GM18526 (cell line): ENCODE results near the gene UBAC2.

Experiments used
- POLR2A ChIP-seq: IDR thresholded peaks from 3 replicates; pipeline ENCODE4 v1.6.1; 2011; ENCODE audit not compliant: insufficient read length; ENCODE audit errors: extremely low read depth

The UBAC2 gene

DNA sequence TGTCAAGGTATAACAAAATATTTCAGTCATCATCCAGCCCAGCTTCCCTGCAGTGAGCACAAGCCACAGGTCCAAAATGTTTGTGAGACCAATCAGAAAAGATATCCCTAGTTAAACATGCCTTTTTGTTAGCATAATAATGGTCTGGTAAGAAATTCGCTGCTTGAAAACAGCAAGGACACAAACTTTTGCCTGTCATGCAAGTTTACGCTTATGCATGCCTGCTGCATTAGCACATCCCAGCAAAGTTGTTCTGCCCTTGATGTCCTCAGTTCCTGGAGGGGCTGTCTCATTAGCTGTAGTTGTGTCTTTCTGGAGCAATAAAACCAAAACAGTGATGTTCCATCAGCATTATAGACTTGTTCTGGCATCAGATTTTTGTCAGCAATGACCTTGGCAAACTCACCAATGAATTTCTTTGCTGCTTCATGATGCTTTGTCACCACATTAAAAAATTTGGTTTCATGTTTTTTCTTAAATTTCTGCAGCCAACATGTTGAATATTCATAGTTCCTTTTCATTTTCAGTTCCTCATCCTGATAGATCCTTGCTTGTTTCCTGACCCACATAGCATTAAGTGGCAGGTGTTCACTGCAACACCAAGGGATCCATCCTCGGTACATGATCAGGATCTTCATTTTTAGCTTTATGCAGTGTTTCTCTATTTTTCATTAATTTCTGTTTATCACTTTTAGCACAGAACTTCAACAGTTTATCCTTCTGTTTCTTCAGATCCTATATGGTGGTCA is 178.5 kb downstream of the UBAC2 start:
- no peak for TF ChIP-seq POLR2A

DNA sequence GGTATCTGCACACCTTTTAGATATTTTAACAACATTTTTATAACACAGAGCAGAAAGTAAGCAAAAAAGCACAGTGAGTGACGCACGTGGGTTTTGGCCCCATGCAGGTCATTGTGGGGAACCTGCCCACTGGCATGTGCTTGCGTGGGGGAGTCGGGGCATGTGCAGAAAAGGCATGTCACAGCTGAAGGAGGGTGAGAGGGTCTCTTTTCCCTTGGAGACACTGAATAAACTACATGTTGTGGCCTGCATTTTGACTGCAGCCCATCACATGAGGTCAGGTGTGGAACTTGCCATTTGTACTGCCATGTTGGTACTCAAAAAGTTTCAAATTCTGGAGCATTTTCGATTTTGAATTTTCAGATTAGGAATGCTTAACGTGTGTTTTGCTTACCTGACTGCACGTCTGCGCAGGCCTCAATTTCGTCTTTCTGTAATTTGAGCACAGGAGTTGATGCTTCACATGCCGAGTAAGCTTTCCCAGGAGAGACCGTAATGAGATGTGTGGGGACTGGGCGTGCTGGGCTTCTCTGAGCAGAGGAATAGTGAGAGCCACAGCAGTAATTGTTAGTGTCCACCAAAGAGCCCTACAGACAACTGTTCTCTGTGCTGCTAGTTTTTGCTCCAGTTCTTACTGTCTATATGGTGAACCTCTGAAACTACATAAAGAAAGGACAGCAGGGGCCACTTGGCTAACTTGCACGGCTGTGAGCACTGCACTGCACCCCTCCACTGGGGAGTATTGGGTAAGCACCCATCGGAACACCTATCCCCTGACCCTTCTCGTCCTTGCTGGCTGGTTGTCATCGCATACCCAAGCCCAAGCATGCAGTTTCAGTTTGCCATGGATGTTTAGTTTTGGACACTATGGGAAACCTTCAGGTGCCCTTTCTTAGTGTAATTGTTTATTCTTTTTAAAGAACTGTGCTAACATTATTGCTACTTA is 179.5 kb downstream of the UBAC2 start:
- no peak for TF ChIP-seq POLR2A

DNA sequence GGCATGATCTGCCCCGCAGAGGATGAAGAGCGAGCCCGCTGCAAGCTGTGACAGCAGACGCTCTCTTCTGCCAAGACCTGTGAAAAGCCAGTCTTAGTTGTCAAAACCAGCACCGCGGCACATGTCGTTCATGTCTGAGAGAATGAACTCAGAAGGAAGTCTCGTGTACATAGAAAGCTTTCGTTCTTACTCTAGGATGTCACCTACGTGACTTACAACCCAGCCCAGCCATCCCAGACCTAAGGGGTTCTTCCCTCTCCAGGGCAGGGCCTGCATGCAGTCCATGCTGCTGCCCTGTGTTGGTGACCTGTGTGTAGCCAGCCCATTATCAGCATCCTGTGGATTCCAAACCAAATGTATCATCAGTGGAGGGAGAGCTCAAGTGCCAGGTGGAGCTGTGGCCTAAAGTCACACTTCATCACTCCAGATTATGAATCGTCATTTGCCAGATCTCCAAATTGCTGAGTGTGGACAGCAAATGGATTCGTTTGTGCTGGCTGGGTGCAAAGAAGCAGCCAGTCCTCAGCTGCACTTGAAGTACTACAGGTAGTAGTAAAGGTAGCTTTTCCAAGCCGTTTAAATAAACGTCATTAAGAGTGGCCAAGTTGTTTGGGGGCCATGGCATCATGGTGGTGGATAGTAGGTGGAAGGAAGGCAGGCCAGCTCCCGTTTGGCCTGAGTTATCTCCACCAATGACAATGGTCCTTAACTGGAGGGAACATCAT is 180.4 kb downstream of the UBAC2 start:
- TF ChIP-seq POLR2A: no peak

DNA sequence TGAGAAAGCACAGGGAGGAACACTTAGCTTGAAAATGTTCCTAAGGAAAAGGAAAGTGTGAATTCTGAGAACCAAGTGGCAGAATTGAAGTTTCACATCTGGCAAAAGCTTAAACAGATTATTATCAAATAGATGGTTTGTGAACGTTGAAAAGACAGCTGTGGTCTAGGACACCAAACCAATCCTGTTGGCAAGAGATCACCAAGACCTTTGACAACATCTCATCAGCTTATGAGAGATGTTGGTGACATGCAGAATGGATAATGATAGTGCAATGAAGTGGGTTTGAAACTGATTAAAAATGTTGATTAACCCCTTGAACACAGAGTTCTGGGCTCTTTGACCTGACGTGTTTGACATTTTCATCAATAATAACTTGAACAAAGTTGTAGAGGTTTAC is 181.1 kb downstream of the UBAC2 start:
- no peak for TF ChIP-seq POLR2A

DNA sequence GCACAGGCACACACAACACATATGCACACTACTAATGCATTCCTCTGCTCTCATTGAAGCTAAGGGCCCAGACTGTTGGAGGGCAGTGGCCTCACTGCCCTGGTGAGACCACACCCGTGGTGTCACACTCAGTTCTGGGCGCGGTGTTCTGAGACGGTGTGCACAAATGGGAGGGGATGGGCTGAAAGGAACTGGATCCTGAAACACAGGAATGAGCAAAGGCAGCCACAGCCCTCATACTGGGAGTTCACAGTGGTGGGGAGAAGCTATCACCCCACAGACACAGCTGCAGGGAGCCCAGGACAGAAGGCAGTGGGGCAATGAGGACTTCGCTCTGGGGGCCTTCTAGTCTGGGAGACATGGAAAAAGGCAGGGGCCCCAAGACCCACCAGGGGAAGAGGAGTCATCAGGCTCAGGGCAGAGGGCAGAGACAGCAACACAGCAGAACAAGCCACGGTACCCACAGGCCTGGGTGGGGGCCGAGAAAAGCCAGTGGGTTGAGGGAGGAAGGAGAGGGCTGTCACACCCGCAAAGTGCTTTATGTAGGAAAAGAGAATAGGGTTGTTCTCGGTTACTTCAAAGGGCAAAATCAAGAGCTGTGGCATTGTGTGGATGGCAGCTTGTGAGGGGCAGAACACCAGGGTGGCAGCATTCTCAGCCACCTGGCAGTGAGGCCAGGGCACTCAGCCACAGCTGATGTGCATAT is 181.9 kb downstream of the UBAC2 start:
- TF ChIP-seq POLR2A: no peak

DNA sequence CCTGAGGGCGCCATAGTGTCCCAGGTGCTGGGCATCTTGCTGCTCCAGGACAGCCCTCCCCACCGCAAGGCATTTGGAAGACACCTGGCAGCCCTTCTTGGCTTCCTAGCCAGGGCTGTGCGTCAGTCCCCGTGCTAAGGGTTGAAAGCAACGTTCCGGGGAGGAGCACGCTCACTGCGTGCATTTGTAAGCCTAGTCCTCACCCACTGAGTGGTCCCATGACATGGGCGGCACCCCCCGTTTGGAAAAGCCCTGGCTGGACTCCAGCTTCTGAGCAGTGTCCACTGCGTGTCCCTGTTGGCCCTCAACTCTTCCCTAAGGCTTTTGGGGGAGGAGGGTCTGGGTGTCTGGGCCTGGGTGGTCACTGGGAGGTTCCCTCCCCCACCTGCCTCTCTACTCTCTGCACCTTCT is 182.9 kb downstream of the UBAC2 start:
- no peak for TF ChIP-seq POLR2A

DNA sequence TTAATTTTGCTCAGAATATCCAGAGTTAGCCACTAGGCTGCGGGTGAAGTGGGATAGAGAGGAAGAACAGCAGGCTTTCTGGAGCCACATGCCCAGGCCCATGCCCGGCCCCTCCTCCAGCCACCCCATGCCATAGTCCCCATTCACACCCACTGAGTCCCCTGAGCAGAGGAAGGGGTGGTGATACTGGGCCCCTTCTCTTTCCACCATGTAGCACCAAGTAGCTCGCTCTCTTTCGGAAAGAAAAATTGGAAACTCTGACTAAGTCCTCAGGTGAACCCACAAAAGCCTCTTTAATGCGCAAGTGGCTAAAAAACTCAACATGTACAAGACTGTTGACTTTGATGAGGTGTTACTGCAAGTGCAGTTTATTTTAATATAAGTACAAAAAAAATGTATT is 183.3 kb downstream of the UBAC2 start:
- no peak for TF ChIP-seq POLR2A

DNA sequence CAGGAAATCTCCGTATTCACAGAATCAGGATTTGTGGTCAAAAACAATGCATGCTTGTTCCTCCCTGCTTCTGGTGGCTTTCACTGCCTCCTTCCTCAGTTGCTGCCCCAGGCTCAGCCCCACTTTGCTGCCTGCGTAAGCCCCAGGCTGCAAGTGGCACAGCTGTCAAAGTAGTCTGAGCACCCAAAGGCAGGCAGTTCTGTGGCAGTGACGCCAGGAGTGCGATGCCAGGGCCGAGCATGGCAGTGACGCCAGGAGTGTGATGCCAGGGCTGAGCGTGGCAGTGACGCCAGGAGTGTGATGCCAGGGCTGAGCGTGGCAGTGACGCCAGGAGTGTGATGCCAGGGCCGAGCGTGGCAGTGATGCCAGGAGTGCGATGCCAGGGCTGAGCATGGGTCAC is 183.8 kb downstream of the UBAC2 start:
- no peak for TF ChIP-seq POLR2A

DNA sequence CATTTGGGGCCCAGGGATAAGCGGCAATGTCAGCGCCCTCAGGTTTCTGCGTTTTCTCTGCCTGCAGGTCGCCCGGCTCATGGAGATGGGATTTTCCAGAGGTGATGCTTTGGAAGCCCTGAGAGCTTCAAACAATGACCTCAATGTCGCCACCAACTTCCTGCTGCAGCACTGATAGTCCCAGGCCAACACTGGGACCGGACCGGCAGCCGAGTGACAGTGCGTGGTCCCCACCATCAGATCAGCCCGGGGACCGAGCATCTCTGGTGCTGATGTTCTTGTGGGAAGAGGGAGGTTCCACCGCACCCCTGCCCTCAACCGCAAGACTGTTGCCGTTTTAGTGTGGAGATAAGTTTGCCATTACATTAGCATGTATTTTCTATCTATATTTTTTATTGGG is 184.5 kb downstream of the UBAC2 start:
- TF ChIP-seq POLR2A: no peak

DNA sequence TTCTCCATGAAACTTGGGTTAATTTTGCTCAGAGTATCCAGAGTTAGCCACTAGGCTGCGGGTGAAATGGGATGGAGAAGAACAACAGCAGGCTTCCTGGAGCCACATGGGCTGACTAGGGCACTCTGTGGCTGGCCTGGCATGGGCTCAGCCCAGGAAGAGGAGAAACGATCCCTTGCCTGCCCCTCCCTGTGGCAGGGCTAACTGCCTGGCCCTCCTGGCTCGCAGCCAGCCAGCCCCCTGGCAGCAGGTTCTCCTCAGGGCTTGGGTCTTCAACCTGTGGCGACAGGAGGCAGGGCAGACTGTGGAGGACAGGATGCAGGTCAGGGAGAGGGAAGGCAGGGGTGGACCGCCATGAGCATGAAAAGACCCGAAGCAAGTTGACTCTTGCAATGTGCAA is 185.3 kb downstream of the UBAC2 start:
- TF ChIP-seq POLR2A: no peak

DNA sequence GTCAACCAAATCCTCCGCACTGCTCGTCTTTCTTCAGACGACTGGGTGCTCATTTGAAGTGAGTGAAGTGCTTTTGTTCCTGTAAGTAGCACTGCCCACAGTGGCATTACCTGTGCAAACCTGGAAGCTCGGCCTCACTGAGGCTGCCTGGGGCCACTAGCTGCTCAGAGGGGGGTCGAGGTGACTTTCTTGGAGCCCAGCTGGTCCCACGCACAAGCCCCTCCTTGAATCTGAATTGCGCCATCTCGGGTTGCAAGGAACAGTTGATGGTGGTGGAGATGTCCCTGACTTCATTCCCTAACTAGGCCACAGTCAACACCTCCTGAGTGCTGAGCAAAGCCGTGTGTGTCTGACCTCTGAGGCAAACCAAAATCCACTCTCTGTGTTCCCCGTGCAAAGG is 185.8 kb downstream of the UBAC2 start:
- no peak for TF ChIP-seq POLR2A

DNA sequence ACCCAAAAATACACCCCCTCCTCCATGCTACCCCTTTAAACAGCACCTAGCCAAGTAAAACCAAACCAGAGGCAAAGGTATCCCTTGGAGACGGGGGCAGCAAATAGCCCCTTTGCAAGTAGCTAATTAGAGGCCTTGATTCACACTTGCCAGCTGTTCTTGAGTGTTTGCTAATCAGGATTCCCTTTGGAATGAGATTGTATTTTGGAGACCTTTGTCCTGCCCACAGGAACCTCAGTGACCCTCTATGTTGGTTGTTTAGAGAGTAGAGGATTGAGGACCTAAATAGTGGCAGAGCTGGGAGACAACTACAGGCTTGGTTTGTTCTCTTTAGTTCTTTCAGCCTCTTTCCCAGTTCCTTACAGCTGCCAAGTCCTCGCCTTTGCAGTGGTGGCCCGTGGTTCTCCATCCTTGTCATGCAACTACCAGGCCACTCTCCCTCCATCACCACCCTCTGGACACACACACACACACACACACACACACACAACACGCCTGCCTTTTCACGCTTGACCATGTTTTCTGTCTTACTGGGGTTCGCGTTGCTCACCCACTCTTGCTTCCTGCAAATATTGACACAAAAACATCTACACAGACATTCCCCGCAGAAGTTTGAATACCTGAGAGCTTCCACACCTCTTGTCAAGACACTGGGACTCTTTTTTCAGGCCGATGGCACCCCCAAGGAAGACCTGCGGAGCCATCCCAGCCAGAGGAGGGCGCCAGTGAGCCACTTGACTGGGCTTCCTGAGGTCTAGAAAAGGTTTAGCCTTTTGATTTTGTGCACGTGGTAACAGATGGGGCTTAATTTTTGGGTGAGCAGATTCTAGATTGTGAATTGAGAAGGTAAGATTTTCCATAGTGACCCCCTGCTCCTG is 186.5 kb downstream of the UBAC2 start:
- no peak for TF ChIP-seq POLR2A

DNA sequence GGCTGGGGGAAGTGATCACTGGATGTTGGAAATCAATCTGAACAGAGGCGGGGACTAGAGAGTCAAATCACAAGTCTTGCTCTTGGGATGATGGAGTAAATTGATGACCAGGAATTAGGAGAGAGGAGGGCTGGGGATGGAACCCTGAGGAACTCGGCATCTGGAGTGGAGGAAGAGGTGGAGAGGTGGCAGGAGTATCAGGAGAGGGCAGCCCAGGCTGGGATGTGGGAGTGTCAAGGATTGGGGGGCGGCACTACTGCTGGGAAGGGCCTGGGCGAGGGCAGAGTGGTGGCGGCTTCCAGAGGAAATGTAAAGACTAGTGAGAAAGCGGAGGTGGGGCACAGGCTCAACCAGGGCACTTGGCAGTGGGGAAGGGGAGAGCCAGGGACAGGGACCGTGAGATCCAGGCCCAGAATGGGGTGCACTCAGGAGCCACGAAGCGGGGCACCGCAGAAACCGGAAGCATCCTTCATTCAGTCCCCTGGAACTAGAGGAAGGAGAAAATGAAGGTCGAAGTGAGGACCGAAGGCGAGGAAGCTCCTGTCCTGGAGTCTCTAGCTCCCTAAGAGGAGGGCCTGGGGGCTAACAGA is 187.8 kb downstream of the UBAC2 start:
- TF ChIP-seq POLR2A: no peak
